Peyer's patch (tissue), 4 donors: ENCODE measurements around the gene REPS1. TPM values are rescaled to one million over a fixed set of nuclear protein-coding genes. Genes with fewer than 3 reads are reported as not detected.
"Not testable (repeated sequence)": the region's sequence is repeated elsewhere in the genome, so short reads cannot be mapped to it uniquely, and the experiment has no call there.

Source experiments
- DNase-seq, 3 donors: peaks; one replicate each; pipeline ENCODE4 v3.0.0-alpha.2; 2017 to 2019
- H3K27ac ChIP-seq, 4 donors: fragments of 200-600 bp; sonication (generic); one replicate each; pipeline ENCODE4 v1.5.1; 2016 to 2019
- H3K27me3 ChIP-seq, 2 donors: fragments of 200-600 bp; sonication (generic); one replicate each; pipeline ENCODE4 v1.5.1; 2019
- H3K36me3 ChIP-seq, 3 donors: fragments of 200-600 bp; sonication (generic); one replicate each; pipeline ENCODE4 v1.5.1; 2016 to 2019
- H3K4me1 ChIP-seq, 4 donors: fragments of 200-600 bp; sonication (generic); one replicate each; pipeline ENCODE4 v1.5.1; 2016 to 2019
- H3K4me3 ChIP-seq, 4 donors: fragments of 200-600 bp; sonication (generic); 1 replicate in 3 of 4; 2 replicates in 1 of 4; pipeline ENCODE4 v1.5.1; 2016 to 2019; ENCODE audit warnings: mild to moderate bottlenecking in 1 of 4
- H3K9me3 ChIP-seq, 4 donors: fragments of 200-600 bp; sonication (generic); one replicate each; pipeline ENCODE4 v1.5.1; 2016 to 2019; ENCODE audit warnings: mild to moderate bottlenecking in 1 of 4
- CTCF ChIP-seq, 6 experiments: fragments of 450-650 bp in 4 of 6; fragments of 200-600 bp in 2 of 6; sonication (generic) in 1 of 6; IDR thresholded peaks; one replicate each; pipeline ENCODE4 v1.5.1; 2017 to 2019; ENCODE audit warnings: antibody characterized with exemption in 6 of 6, mild to moderate bottlenecking in 3 of 6, moderate library complexity in 1 of 6
- POLR2A ChIP-seq, 2 donors: fragments of 450-650 bp; IDR thresholded peaks; one replicate each; pipeline ENCODE4 v1.5.1; 2017; ENCODE audit warnings: antibody characterized with exemption in 2 of 2, mild to moderate bottlenecking in 2 of 2, moderate library complexity in 2 of 2
- total RNA-seq, 4 donors: library from RNA; depleted of rRNA; stranded (reverse); fragments of >200 nt; gene quantifications; one replicate each; pipeline ENCODE4 v1.1.0, GENCODE V29; 2016

Gene REPS1
- total RNA-seq, 4 donors from 2014 or later, result 26.8 to 90.4 (median 61.5) TPM

GRCh38 chr6:139028658-139029469 is 40.8 kb upstream of the REPS1 start, which contains the start of gene ABRACL:
TSS of gene ABRACL (plus strand) at chr6:139028745. CDS start at chr6:139034161, 5,416 bp downstream.
- H3K27me3 ChIP-seq, result no peaks in the 10 kb centered on the region
- peak; percentile 76 to 89 (median 80) for DNase-seq
- peak in 2 of 6 experiments; percentile 2 to 6 for TF ChIP-seq CTCF (IDR thresholded peaks at IDR 0.05)
- TF ChIP-seq POLR2A (IDR thresholded peaks at IDR 0.05), result peak; percentile 55 to 64
- peak within 1 kb of the TSS; percentile 49 to 93 (median 82) for H3K4me3 ChIP-seq
- no peaks in the 10 kb centered on the region for H3K9me3 ChIP-seq
- H3K4me1 ChIP-seq, result peaks cover 0 to 14% (median 4%) of the 10 kb centered on the region in 4 donors
- no peaks in the 10 kb centered on the region for H3K36me3 ChIP-seq
- peak within 1 kb of the TSS; percentile 86 to 89 (median 88) for H3K27ac ChIP-seq

GRCh38 chr6:139028215-139028657 is 40.2 kb upstream of the REPS1 start:
- peaks cover 0 to 14% (median 4%) of the 10 kb centered on the region in 4 donors for H3K4me1 ChIP-seq
- H3K27ac ChIP-seq, result peak overlapping the region; percentile 86 to 89 (median 88)
- no peak for TF ChIP-seq CTCF (IDR thresholded peaks at IDR 0.05)
- TF ChIP-seq POLR2A (IDR thresholded peaks at IDR 0.05), result no peak
- H3K4me3 ChIP-seq, result peak overlapping the region; percentile 49 to 93 (median 82)
- peak in 1 of 3 donors; percentile 20 for DNase-seq
- H3K36me3 ChIP-seq, result no peaks in the 10 kb centered on the region
- H3K27me3 ChIP-seq, result no peaks in the 10 kb centered on the region
- no peaks in the 10 kb centered on the region for H3K9me3 ChIP-seq

GRCh38 chr6:139027620-139028182 is 39.6 kb upstream of the REPS1 start:
- H3K27ac ChIP-seq, result peak overlapping the region; percentile 86 to 89 (median 88)
- peak overlapping the region; percentile 49 to 93 (median 82) for H3K4me3 ChIP-seq
- DNase-seq, result peak; percentile 31 to 77 (median 53)
- H3K9me3 ChIP-seq, result no peaks in the 10 kb centered on the region
- peak in 1 of 2 donors; percentile 51 for TF ChIP-seq POLR2A (IDR thresholded peaks at IDR 0.05)
- TF ChIP-seq CTCF (IDR thresholded peaks at IDR 0.05), result no peak
- peaks cover 0 to 14% (median 4%) of the 10 kb centered on the region in 4 donors for H3K4me1 ChIP-seq
- H3K36me3 ChIP-seq, result no peaks in the 10 kb centered on the region
- H3K27me3 ChIP-seq, result no peaks in the 10 kb centered on the region

GRCh38 chr6:139025416-139025815 is 37.4 kb upstream of the REPS1 start:
- peaks cover 0 to 11% (median 4%) of the 10 kb centered on the region in 4 donors for H3K4me1 ChIP-seq
- not testable (repeated sequence) for DNase-seq

GRCh38 chr6:139020689-139021088 is 32.6 kb upstream of the REPS1 start:
- no peaks in the 10 kb centered on the region for H3K9me3 ChIP-seq
- TF ChIP-seq POLR2A (IDR thresholded peaks at IDR 0.05) (no peak), CTCF (IDR thresholded peaks at IDR 0.05) (no peak)
- H3K27me3 ChIP-seq, result no peaks in the 10 kb centered on the region
- H3K4me3 ChIP-seq, result no peak overlapping the region
- peak overlapping the region in 1 of 4 donors; percentile 5 for H3K27ac ChIP-seq
- H3K36me3 ChIP-seq, result no peaks in the 10 kb centered on the region
- peaks cover 0 to 5% (median 0%) of the 10 kb centered on the region in 4 donors for H3K4me1 ChIP-seq
- DNase-seq, result peak in 2 of 3 donors; percentile 56 to 75

More at GRCh38 chr6:139025416-139025815, 37.4 kb upstream of the REPS1 start:
- H3K27me3 ChIP-seq, H3K4me3 ChIP-seq, H3K36me3 ChIP-seq, H3K9me3 ChIP-seq, H3K27ac ChIP-seq: not testable (repeated sequence)

GRCh38 chr6:139019722-139020121 is 31.7 kb upstream of the REPS1 start:
- H3K36me3 ChIP-seq, result no peaks in the 10 kb centered on the region
- TF ChIP-seq CTCF (IDR thresholded peaks at IDR 0.05) (no peak), POLR2A (IDR thresholded peaks at IDR 0.05) (no peak)
- no peak for DNase-seq

More at GRCh38 chr6:139019722-139020121, 31.7 kb upstream of the REPS1 start:
- H3K27me3 ChIP-seq, result no peaks in the 10 kb centered on the region
- H3K27ac ChIP-seq, result no peak overlapping the region
- peaks cover 0 to 5% (median 0%) of the 10 kb centered on the region in 4 donors for H3K4me1 ChIP-seq
- no peaks in the 10 kb centered on the region for H3K9me3 ChIP-seq
- no peak overlapping the region for H3K4me3 ChIP-seq
